Activated CD8-positive, alpha-beta T cell treated with anti-CD3 and anti-CD28 coated beads, Interleukin-2, amount 10 ng/mL, durations not matched to agents 7 days and 5 days (primary cell): ENCODE results near the gene MAF. TPM values are rescaled to one million over a fixed set of nuclear protein-coding genes. Genes with fewer than 3 reads are reported as not detected.

Experiments used
- ATAC-seq: fragments of 150-1000 bp; cut with Tn5 transposase; one replicate; pipeline ENCODE4 v1.10.0; 2021; ENCODE audit warnings: moderate library complexity
- CTCF ChIA-PET: fragments of 350-600 bp; sonication (Branson Sonifier 250); formaldehyde crosslinking; loops from one replicate; lab custom pipeline; 2021; ENCODE audit warnings: antibody characterized with exemption; lab: Charles Lee
- POLR2A ChIA-PET: fragments of 350-600 bp; sonication (Branson Sonifier 250); formaldehyde crosslinking; loops from one replicate; lab custom pipeline; 2021; ENCODE audit warnings: antibody characterized with exemption; lab: Charles Lee
- DNase-seq: peaks from one replicate; pipeline ENCODE4 v3.0.0-alpha.2; 2020
- H3K27ac Mint-ChIP-seq: one replicate; pipeline ENCODE4 v1.8.0; 2021; ENCODE audit warnings: mild to moderate bottlenecking, mixed read lengths
- H3K27me3 Mint-ChIP-seq: one replicate; pipeline ENCODE4 v1.8.0; 2021; ENCODE audit warnings: low read depth, mixed read lengths
- H3K36me3 Mint-ChIP-seq: one replicate; pipeline ENCODE4 v1.8.0; 2021; ENCODE audit warnings: low read depth, mixed read lengths
- H3K4me1 Mint-ChIP-seq: one replicate; pipeline ENCODE4 v1.8.0; 2021; ENCODE audit warnings: low read depth, mixed read lengths
- H3K4me3 Mint-ChIP-seq: one replicate; pipeline ENCODE4 v1.8.0; 2021; ENCODE audit warnings: mild to moderate bottlenecking, mixed read lengths
- H3K9me3 Mint-ChIP-seq: one replicate; pipeline ENCODE4 v1.8.0; 2022; ENCODE audit warnings: mixed read lengths; ENCODE audit not compliant: insufficient read depth
- total RNA-seq, 2 experiments: library from RNA; stranded (reverse); gene quantifications; one replicate each; pipeline ENCODE4 v1.2.3, GENCODE V29; 2021

The MAF gene
- total RNA-seq, 2 experiments from 2014 or later, result 4.3 to 4.6 TPM

DNA sequence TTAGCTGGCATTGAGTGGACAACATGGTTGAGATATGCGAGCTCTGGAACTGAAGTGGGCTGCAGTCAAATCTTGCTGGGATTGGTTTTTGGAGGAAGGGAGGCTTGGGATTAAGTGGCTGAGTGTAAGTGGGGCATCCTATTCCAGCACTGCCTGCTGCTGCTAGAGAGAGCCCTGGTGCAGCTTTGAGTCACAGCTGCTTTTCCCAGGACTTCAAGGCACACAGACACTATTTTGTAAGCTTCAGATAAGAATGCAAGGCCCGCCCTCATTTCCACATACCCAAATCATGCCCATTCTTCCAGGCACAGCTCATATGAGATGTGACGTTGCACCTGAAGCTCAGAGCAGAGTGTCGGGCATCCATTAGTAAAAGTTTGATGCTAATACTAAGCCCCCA, 10.2 kb upstream of the MAF start:
- ChIA-PET POLR2A (no interaction called here), CTCF (interaction anchor here (1.5 kb wide), 1 partner anchor 9 kb away, joined by 6 read pairs; no protein-coding TSS in a partner anchor)
- no peaks in the 10 kb centered on the region for H3K36me3 Mint-ChIP-seq
- DNase-seq, result no peak
- peaks cover 23% of the 10 kb centered on the region for H3K27me3 Mint-ChIP-seq
- H3K4me1 Mint-ChIP-seq, result peaks cover 8% of the 10 kb centered on the region
- no peak overlapping the region for H3K4me3 Mint-ChIP-seq
- H3K9me3 Mint-ChIP-seq, result no peaks in the 10 kb centered on the region
- H3K27ac Mint-ChIP-seq, result no peak overlapping the region
- ATAC-seq, result no peak

- no peak for DNase-seq
- Mint-ChIP-seq H3K27me3 (peaks cover 27% of the 10 kb centered on the region), H3K27ac (no peak overlapping the region), H3K4me1 (peaks cover 3% of the 10 kb centered on the region), H3K36me3 (no peaks in the 10 kb centered on the region), H3K9me3 (no peaks in the 10 kb centered on the region), H3K4me3 (no peak overlapping the region)
- ChIA-PET CTCF (interaction anchor here (1.5 kb wide), 1 partner anchor 9 kb away, joined by 6 read pairs; no protein-coding TSS in a partner anchor), POLR2A (no interaction called here)
- no peak for ATAC-seq
Measured at GRCh38 chr16:79609861-79610260, 9.3 kb upstream of the MAF start.

DNA sequence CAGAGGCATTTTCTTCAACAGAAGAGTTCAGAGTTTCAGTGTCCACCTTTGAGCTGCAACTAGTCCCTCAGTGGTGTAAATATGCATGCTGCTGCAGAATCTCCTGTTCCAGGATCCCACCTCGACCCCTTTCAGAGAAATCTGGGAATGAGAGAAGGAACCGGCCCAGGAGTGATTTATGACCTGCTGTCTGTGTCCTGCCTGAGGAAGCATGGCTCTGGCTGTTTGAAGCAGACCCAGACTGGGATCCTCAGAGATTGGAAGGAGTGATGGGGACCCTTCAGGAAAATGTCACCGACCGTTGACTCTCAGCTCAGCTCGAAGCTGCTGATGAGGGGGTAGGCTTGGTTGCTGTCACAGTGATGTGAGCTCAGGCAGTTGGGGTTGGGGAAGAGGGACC, 8.4 kb upstream of the MAF start:
- ATAC-seq (no peak), DNase-seq (no peak)
- Mint-ChIP-seq H3K4me3 (no peak overlapping the region), H3K9me3 (no peaks in the 10 kb centered on the region), H3K27ac (no peak overlapping the region), H3K4me1 (no peaks in the 10 kb centered on the region), H3K36me3 (no peaks in the 10 kb centered on the region), H3K27me3 (peaks cover 34% of the 10 kb centered on the region)
- POLR2A ChIA-PET, result no interaction called here
- CTCF ChIA-PET, result no interaction called here

- H3K27me3 Mint-ChIP-seq, result peaks cover 39% of the 10 kb centered on the region
Measured at GRCh38 chr16:79607587-79607986, 7.0 kb upstream of the MAF start.

DNA sequence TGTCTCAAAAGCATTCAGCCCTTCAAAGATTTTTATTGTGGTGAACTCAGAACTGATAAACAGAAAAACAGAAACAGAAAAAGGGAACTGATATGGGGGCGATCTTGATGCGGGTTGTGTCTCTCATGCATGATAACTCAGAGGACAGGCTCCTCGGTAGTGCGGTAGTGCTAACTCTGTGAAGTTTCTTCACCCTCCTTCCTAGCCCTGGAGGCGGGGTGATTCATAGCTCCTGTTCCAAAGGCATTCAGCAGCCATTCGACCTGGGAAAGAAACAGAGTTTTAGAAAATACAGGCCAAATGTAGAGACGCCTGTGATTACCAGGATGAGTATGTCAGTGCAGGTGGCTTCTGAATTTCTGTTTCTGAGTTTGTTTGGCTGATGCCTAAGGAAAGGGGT, 5.5 kb upstream of the MAF start:
- no peaks in the 10 kb centered on the region for H3K36me3 Mint-ChIP-seq
- ATAC-seq, result no peak
- H3K4me3 Mint-ChIP-seq, result no peak overlapping the region
- peaks cover 45% of the 10 kb centered on the region for H3K27me3 Mint-ChIP-seq
- H3K27ac Mint-ChIP-seq, result no peak overlapping the region
- no peak for DNase-seq
- ChIA-PET CTCF (interaction anchor here (1.3 kb wide), 1 partner anchor 10 kb away, joined by 3 read pairs; no protein-coding TSS in a partner anchor), POLR2A (interaction anchor here (0.6 kb wide), 1 partner anchor 11 kb away, joined by 3 read pairs; no protein-coding TSS in a partner anchor)
- no peaks in the 10 kb centered on the region for H3K9me3 Mint-ChIP-seq
- H3K4me1 Mint-ChIP-seq, result peaks cover 11% of the 10 kb centered on the region

More at GRCh38 chr16:79607587-79607986, 7.0 kb upstream of the MAF start:
- no peak for ATAC-seq
- no peaks in the 10 kb centered on the region for H3K4me1 Mint-ChIP-seq
- no peak overlapping the region for H3K27ac Mint-ChIP-seq
- DNase-seq, result no peak
- no peaks in the 10 kb centered on the region for H3K9me3 Mint-ChIP-seq
- H3K4me3 Mint-ChIP-seq, result no peak overlapping the region
- no peaks in the 10 kb centered on the region for H3K36me3 Mint-ChIP-seq
- CTCF ChIA-PET, result no interaction called here
- POLR2A ChIA-PET, result no interaction called here

- Mint-ChIP-seq H3K9me3 (no peaks in the 10 kb centered on the region), H3K36me3 (no peaks in the 10 kb centered on the region), H3K27me3 (peaks cover 59% of the 10 kb centered on the region), H3K27ac (no peak overlapping the region), H3K4me1 (peaks cover 27% of the 10 kb centered on the region), H3K4me3 (no peak overlapping the region)
- ChIA-PET CTCF (no interaction called here), POLR2A (no interaction called here)
- DNase-seq, result no peak
- no peak for ATAC-seq
Measured at GRCh38 chr16:79603055-79603454, 2.5 kb upstream of the MAF start.

DNA sequence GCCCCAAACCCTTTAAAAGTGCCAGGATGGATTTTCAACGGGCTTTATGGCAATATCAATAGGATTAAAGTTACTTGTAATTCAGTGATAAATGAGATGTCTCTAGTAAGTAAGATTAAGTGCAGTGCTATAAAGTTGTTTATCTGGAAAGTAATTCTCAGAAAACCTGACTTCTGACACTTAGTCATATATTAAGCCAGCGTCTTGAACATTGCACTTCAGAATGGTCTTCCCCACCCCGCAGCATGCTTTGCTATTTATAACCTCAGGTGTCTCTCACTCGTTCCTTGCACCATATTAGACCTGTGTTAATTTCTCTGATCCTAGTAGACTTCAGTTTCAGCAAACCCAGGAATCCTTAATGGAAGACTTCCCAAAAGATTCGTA, 2.1 kb upstream of the MAF start:
- CTCF ChIA-PET, result interaction anchor here (0.6 to 2.1 kb wide), 23 partner anchors 13 to 980 kb away, joined by 3 to 7 read pairs (median 3); no protein-coding TSS in a partner anchor
- no peak for ATAC-seq

DNA sequence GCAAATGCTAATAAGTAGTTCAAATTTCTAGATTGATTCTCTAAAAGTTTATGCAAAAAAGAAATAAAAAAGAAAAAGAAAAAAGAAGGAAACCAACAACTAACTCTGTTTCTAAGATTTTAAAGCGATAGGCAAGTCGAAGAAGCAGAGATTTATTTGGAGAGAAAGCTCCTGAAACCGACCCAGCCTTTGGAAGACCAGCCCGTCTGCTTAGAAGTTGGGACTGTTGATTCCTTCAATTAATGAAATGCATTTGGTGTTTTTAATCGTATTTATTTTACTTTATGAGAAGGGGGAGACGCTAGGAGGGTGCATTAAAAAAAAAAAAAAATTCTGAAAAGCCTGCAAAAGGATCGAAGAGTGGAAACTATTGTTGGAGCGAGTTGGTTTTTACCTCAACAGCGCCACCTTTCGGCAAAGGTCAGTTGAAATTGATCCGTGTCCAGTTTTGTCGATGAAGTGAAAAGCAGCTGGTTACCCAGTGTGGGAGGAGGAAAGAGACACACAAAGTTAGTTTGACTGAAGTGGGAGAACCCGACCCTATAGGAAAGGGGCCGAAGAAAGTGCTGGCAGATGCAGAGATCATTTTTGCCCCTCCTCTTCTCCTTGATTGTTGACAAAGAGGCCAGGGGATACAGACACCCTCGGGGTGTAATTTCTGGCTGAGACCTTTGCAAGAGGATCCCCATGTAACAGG, 1.5 kb upstream of the MAF start:
- ATAC-seq, result no peak
- peak; percentile 88 for DNase-seq
- Mint-ChIP-seq H3K27ac (peak overlapping the region; percentile 9), H3K36me3 (no peaks in the 10 kb centered on the region), H3K27me3 (peaks cover 56% of the 10 kb centered on the region), H3K4me1 (peaks cover 28% of the 10 kb centered on the region), H3K4me3 (peak overlapping the region; percentile 84), H3K9me3 (no peaks in the 10 kb centered on the region)
- POLR2A ChIA-PET, result interaction anchor here (0.6 to 1.2 kb wide), 5 partner anchors 31 to 1502 kb away, joined by 3 to 4 read pairs (median 3); no protein-coding TSS in a partner anchor
- CTCF ChIA-PET, result interaction anchor here (0.6 to 2.1 kb wide), 27 partner anchors 8 to 981 kb away, joined by 3 to 7 read pairs (median 3); no protein-coding TSS in a partner anchor

More for the DNA sequence above, 2.1 kb upstream of the MAF start:
- no peak overlapping the region for H3K27ac Mint-ChIP-seq
- peak overlapping the region; percentile 84 for H3K4me3 Mint-ChIP-seq
- no peaks in the 10 kb centered on the region for H3K36me3 Mint-ChIP-seq
- H3K4me1 Mint-ChIP-seq, result peaks cover 28% of the 10 kb centered on the region
- peaks cover 58% of the 10 kb centered on the region for H3K27me3 Mint-ChIP-seq
- H3K9me3 Mint-ChIP-seq, result no peaks in the 10 kb centered on the region
- POLR2A ChIA-PET, result interaction anchor here (0.6 to 0.7 kb wide), 3 partner anchors 30 to 1503 kb away, joined by 3 to 4 read pairs (median 3); no protein-coding TSS in a partner anchor
- DNase-seq, result no peak

DNA sequence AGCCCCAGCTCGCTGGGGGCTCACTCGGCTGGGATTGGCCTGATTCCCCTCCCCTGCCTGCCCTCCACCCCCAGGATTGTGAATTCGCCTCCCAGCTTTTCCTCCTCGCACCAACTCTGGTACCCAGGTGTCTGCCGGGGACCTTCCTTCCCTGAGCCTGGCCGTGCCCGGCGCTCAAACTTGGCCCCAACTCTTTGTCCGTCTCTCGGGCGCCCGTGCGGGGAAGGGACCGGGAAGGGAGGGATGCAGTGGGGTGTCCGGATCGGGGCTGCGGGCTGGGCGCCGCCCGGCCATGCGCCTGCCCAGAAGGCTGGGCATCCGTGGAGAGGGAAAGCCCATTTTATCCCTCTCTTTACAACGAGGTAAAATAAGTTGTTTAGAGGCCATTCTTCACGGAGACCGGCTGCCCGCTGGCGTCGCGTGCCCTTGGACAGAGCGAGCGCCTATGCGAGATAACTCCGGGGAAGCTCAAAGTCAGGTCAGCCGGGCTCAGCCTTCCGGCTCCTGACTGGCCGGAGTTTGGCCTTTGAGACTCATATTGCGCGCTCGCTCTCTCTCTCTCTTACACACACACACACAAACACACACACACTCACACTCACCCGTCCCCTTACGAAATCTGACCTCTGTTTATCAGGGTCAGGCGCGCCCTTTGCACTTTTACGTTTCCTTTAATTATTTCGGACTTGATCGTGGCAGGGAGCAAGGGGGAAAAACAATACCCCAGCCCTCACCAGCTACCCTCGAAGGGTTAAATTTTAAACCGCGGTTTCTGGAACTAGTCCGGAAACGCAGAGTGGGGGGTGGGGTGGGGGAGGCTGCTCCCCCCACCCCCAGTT, 774 bp upstream of the MAF start:
- POLR2A ChIA-PET, result interaction anchor here (0.6 to 1.2 kb wide), 3 partner anchors 15 to 822 kb away, joined by 3 read pairs; no protein-coding TSS in a partner anchor
- H3K4me1 Mint-ChIP-seq, result peaks cover 28% of the 10 kb centered on the region
- DNase-seq (no peak), ATAC-seq (peak; percentile 22)
- H3K36me3 Mint-ChIP-seq, result no peaks in the 10 kb centered on the region
- H3K27ac Mint-ChIP-seq, result peak overlapping the region; percentile 72
- peak overlapping the region; percentile 84 for H3K4me3 Mint-ChIP-seq
- H3K27me3 Mint-ChIP-seq, result peaks cover 58% of the 10 kb centered on the region
- no peaks in the 10 kb centered on the region for H3K9me3 Mint-ChIP-seq
- CTCF ChIA-PET, result interaction anchor here (1.0 to 2.2 kb wide), 18 partner anchors 9 to 1477 kb away, joined by 3 to 7 read pairs (median 4); no protein-coding TSS in a partner anchor

DNA sequence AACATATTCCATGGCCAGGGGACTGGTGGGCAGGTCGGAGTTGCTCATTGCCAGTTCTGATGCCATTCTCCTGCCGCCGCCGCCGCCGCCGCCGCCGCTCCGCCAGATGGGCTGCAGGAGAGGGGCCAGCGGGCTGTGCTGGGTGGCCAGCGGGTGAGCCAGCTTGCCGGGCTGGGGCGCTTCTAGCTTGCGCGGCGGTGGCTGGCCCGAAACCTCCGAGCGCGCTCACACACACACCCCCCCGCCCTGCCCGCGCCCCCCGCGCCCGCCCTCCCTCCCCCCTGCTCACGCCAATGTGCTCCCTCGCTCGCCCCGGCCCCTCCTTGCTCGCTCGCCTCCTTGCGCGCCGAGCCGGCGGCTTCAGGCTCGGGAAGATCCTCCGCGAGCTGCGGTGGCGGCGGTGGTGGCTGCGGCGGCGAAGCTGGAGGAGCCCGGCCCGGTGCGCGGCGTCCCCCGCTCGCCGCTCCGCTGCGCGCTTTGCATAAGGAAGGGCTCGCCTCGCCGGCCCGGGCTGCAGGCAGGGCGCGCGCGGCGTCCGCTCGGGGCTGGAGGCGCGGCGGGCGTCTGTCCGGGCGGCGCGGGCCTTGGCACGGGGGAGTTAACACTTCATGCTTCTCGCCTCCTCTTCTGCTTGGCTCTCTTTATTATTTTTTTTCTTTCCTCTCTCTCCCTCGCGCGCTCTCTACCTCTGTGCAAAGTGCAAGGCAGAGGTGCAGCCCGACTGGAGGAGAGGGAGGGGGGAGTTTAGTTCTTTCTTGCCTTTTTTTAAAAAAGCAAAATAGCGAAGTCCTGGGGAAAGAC, 500 bp downstream of the MAF start:
- peak overlapping the region; percentile 84 for H3K27ac Mint-ChIP-seq
- ChIA-PET CTCF (interaction anchor here (1.0 to 2.2 kb wide), 6 partner anchors 15 to 1475 kb away, joined by 3 to 6 read pairs (median 4); no protein-coding TSS in a partner anchor), POLR2A (interaction anchor here (0.7 to 0.8 kb wide), 2 partner anchors 18 to 704 kb away, joined by 3 to 4 read pairs; no protein-coding TSS in a partner anchor)
- H3K36me3 Mint-ChIP-seq, result no peaks in the 10 kb centered on the region
- H3K4me1 Mint-ChIP-seq, result peaks cover 31% of the 10 kb centered on the region
- H3K27me3 Mint-ChIP-seq, result peaks cover 61% of the 10 kb centered on the region
- H3K4me3 Mint-ChIP-seq, result peak overlapping the region; percentile 84
- DNase-seq, result peak; percentile 50
- peak; percentile 53 for ATAC-seq
- no peaks in the 10 kb centered on the region for H3K9me3 Mint-ChIP-seq
